IPS DF 6.9 (cell line): ENCODE data around the gene C1QTNF8.

ENCODE experiments used
- DNase-seq: peaks from one replicate; pipeline ENCODE4 v3.0.0-alpha.2; 2013; ENCODE audit warnings: low read depth, low spot score
- H3K27ac ChIP-seq: one replicate; pipeline ENCODE4 v1.5.1; 2013; ENCODE audit warnings: low read length, control low read depth
- H3K27me3 ChIP-seq: 2 replicates; pipeline ENCODE4 v1.6.1; 2013; ENCODE audit warnings: mild to moderate bottlenecking, low read length; ENCODE audit not compliant: control insufficient read depth, insufficient read depth
- H3K36me3 ChIP-seq: 2 replicates; pipeline ENCODE4 v1.6.1; 2013; ENCODE audit warnings: low read length; ENCODE audit not compliant: control insufficient read depth, insufficient read depth
- H3K4me1 ChIP-seq: 2 replicates; pipeline ENCODE4 v1.6.1; 2013; ENCODE audit warnings: low read length; ENCODE audit not compliant: control insufficient read depth, insufficient read depth
- H3K4me3 ChIP-seq: 2 replicates; pipeline ENCODE4 v1.5.1; 2013; ENCODE audit warnings: mild to moderate bottlenecking, low read length
- H3K9me3 ChIP-seq: 2 replicates; pipeline ENCODE4 v1.6.1; 2013; ENCODE audit warnings: low read length, inconsistent platforms; ENCODE audit not compliant: control insufficient read depth, insufficient read depth
- WGBS: extraction: QIAGEN DNeasy Blood & Tissue Kit; methylation state at CpG from one replicate; pipeline ENCODE4 v1.1.7; 2013; ENCODE audit warnings: mixed read lengths, missing lambda C conversion rate; ENCODE audit not compliant: insufficient read length, insufficient coverage; 5-methylcytosine and 5-hydroxymethylcytosine counted together

C1QTNF8 gene

DNA sequence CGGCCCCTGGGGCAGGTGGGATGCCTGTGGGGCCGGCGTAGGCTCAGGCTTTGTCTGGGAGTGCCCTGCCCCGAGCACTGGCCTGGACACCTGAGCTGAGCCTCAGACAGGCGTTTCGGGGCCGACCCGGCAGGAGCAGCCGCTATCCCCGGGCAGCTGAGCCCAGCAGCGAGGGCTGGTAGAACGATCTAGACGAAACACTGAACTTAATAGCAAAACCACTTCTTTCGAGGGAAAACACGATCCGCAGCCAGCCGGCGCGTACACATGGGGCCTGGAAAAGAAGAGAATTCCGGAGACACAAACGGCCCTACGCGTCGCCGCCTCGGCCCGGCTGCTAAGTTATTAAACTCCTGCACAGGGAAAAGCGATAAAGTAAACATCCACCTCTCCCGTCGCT lies 45.5 kb downstream of the C1QTNF8 start:
- DNase-seq = no peak
- Histone ChIP-seq H3K4me1 (peaks cover 3% of the 10 kb centered on the region; the same call in 1 of the 2 replicates), H3K27me3 (no peaks in the 10 kb centered on the region), H3K4me3 (no peak overlapping the region), H3K9me3 (no peaks in the 10 kb centered on the region), H3K27ac (no peak overlapping the region), H3K36me3 (no peaks in the 10 kb centered on the region)
- no CpG with 5 or more reads among the region's 30 CpGs for WGBS

- WGBS = no CpG with 5 or more reads among the region's 11 CpGs
- H3K4me3 ChIP-seq = no peak overlapping the region
- peaks cover 2% of the 10 kb centered on the region; the same call in 1 of the 2 replicates for H3K4me1 ChIP-seq
- no peaks in the 10 kb centered on the region for H3K27me3 ChIP-seq
- H3K27ac ChIP-seq = no peak overlapping the region
- H3K9me3 ChIP-seq = no peaks in the 10 kb centered on the region
- no peaks in the 10 kb centered on the region for H3K36me3 ChIP-seq
- no peak for DNase-seq
These were observed 46.1 kb downstream of the C1QTNF8 start for GRCh38 chr16:1049976-1050247.

GRCh38 chr16:1049113-1049975 lies 46.7 kb downstream of the C1QTNF8 start:
- no peak overlapping the region for H3K27ac ChIP-seq
- no peaks in the 10 kb centered on the region for H3K9me3 ChIP-seq
- no peaks in the 10 kb centered on the region for H3K27me3 ChIP-seq
- H3K36me3 ChIP-seq = no peaks in the 10 kb centered on the region
- WGBS = no CpG with 5 or more reads among the region's 31 CpGs
- H3K4me1 ChIP-seq = no peaks in the 10 kb centered on the region; the same call in 1 of the 2 replicates
- H3K4me3 ChIP-seq = no peak overlapping the region
- DNase-seq = no peak

GRCh38 chr16:1048442-1049112 lies 47.5 kb downstream of the C1QTNF8 start:
- H3K4me1 ChIP-seq = no peaks in the 10 kb centered on the region; the same call in 1 of the 2 replicates
- H3K27ac ChIP-seq = no peak overlapping the region
- WGBS = no CpG with 5 or more reads among the region's 37 CpGs
- peak overlapping the region; percentile 25; the same call in 1 of the 2 replicates for H3K4me3 ChIP-seq
- no peaks in the 10 kb centered on the region for H3K36me3 ChIP-seq
- no peaks in the 10 kb centered on the region for H3K9me3 ChIP-seq
- H3K27me3 ChIP-seq = no peaks in the 10 kb centered on the region
- no peak for DNase-seq

GRCh38 chr16:1047801-1048200 lies 48.2 kb downstream of the C1QTNF8 start:
- Histone ChIP-seq H3K9me3 (no peaks in the 10 kb centered on the region), H3K27me3 (no peaks in the 10 kb centered on the region), H3K4me3 (no peak overlapping the region), H3K4me1 (no peaks in the 10 kb centered on the region; the same call in 1 of the 2 replicates), H3K27ac (no peak overlapping the region), H3K36me3 (no peaks in the 10 kb centered on the region)
- no CpG with 5 or more reads among the region's 16 CpGs for WGBS
- DNase-seq = no peak

DNA sequence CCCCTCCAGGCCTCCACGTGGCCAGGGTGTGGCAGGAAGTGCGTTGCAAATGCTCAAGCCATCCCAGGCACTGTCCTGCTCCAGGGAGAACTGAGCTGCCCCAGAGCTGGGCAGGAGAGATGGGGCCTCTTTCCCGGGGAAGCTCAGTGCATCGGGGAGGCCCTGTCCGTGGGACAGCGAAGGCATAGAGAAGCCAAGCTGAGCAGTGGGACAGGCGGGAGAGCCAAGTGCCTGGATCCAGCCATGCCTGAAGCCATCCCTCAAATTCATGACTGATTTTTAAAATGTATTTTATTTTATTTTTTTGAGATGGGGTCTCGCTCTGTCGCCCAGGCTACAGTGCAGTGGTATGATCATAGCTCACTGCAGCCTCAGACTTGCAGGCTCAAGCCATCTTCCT lies 48.9 kb downstream of the C1QTNF8 start:
- Histone ChIP-seq H3K9me3 (no peaks in the 10 kb centered on the region), H3K27me3 (no peaks in the 10 kb centered on the region), H3K4me1 (no peaks in the 10 kb centered on the region; the same call in 1 of the 2 replicates), H3K36me3 (no peaks in the 10 kb centered on the region), H3K4me3 (no peak overlapping the region), H3K27ac (no peak overlapping the region)
- DNase-seq = no peak
- no CpG with 5 or more reads among the region's 9 CpGs for WGBS

- H3K4me1 ChIP-seq = no peaks in the 10 kb centered on the region; the same call in 1 of the 2 replicates
- WGBS = no CpG with 5 or more reads among the region's 49 CpGs
These were observed 49.8 kb downstream of the C1QTNF8 start for GRCh38 chr16:1045993-1046911.

DNA sequence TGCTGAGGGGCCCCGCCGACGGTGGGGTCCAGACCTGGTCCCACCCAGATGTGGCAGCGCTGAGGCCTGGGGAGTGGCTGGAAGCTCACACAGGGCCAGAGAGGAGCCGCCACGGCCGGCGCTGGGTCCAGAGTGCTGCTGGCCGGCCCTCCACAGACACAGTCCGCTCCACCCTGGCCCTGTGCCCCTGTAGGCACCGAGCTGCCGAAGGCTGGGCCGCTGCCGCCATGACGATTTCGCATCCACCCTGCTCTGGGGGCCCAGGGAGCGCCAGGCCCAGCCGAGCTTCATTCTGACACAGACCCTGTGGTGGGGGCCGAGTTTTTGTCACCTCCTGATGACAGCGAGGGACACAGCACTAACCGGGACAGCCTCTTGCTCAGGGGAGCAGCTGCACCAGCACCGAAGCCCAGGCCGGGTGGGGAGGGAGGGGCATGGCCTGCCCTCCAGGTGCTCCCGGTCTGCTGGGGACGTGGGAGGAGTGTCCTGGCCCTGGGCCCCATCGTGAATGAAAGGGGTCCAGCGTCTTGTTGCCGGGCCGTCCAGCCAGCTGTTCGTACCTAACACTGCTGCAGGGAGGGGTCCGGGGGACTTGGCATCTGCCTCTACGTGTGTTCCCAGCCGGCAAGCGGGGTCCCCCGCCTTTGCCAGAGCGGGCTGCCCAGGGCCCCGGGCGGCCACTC lies 50.6 kb downstream of the C1QTNF8 start:
- no peak overlapping the region for H3K27ac ChIP-seq
- H3K9me3 ChIP-seq = peaks cover 2% of the 10 kb centered on the region; the same call in 1 of the 2 replicates
- no peaks in the 10 kb centered on the region for H3K36me3 ChIP-seq
- no peaks in the 10 kb centered on the region for H3K27me3 ChIP-seq
- no peak for DNase-seq
- no peaks in the 10 kb centered on the region; the same call in 1 of the 2 replicates for H3K4me1 ChIP-seq
- WGBS = no CpG with 5 or more reads among the region's 38 CpGs
- H3K4me3 ChIP-seq = no peak overlapping the region

More at GRCh38 chr16:1045993-1046911, 49.8 kb downstream of the C1QTNF8 start:
- no peak for DNase-seq
- Histone ChIP-seq H3K27ac (no peak overlapping the region), H3K27me3 (no peaks in the 10 kb centered on the region), H3K9me3 (peaks cover 2% of the 10 kb centered on the region; the same call in 1 of the 2 replicates), H3K4me3 (no peak overlapping the region), H3K36me3 (no peaks in the 10 kb centered on the region)

GRCh38 chr16:1044460-1045309 lies 51.4 kb downstream of the C1QTNF8 start:
- DNase-seq = no peak
- Histone ChIP-seq H3K27ac (no peak overlapping the region), H3K9me3 (peaks cover 2% of the 10 kb centered on the region; the same call in 1 of the 2 replicates), H3K4me3 (no peak overlapping the region), H3K36me3 (no peaks in the 10 kb centered on the region), H3K27me3 (no peaks in the 10 kb centered on the region), H3K4me1 (no peaks in the 10 kb centered on the region; the same call in 1 of the 2 replicates)
- WGBS = no CpG with 5 or more reads among the region's 43 CpGs
